HUES48 (cell line): ENCODE data around the gene UXS1.
"Not testable (repeated sequence)": the region's sequence is repeated elsewhere in the genome, so short reads cannot be mapped to it uniquely, and the experiment has no call there.

Experiments used
- H3K27ac ChIP-seq: one replicate; pipeline ENCODE4 v1.7.0; 2013; ENCODE audit warnings: low read depth, low read length, inconsistent platforms
- H3K27me3 ChIP-seq: 2 replicates; pipeline ENCODE4 v1.6.1; 2013; ENCODE audit warnings: mild to moderate bottlenecking, low read length; ENCODE audit not compliant: control insufficient read depth, insufficient read depth
- H3K36me3 ChIP-seq: 2 replicates; pipeline ENCODE4 v1.6.1; 2013; ENCODE audit warnings: low read length; ENCODE audit not compliant: control insufficient read depth, insufficient read depth
- H3K4me1 ChIP-seq: 2 replicates; pipeline ENCODE4 v1.6.1; 2013; ENCODE audit warnings: mild to moderate bottlenecking, low read length; ENCODE audit not compliant: control insufficient read depth, insufficient read depth
- H3K4me3 ChIP-seq: 2 replicates; pipeline ENCODE4 v1.5.1; 2013; ENCODE audit warnings: mild to moderate bottlenecking, low read depth, low read length
- H3K9ac ChIP-seq: 2 replicates; pipeline ENCODE4 v1.6.1; 2013; ENCODE audit warnings: mild to moderate bottlenecking, low read depth, low read length, moderate library complexity
- H3K9me3 ChIP-seq: 2 replicates; pipeline ENCODE4 v1.6.1; 2013; ENCODE audit warnings: low read length; ENCODE audit not compliant: control insufficient read depth, insufficient read depth

The UXS1 gene

GRCh38 chr2:106193977-106194778, at the start of gene UXS1:
Gene UXS1 (minus strand): TSS chr2:106194301. CDS start chr2:106194241, 60 bp downstream.
- no peaks in the 10 kb centered on the region for H3K9me3 ChIP-seq
- peaks cover 37% of the 10 kb centered on the region for H3K4me1 ChIP-seq
- no peaks in the 10 kb centered on the region for H3K27me3 ChIP-seq
- peak within 1 kb of the TSS; percentile 79 for H3K27ac ChIP-seq
- peak within 1 kb of the TSS; percentile 60 for H3K9ac ChIP-seq
- peaks cover 7% of the 10 kb centered on the region; the same call in 1 of the 2 replicates for H3K36me3 ChIP-seq
- H3K4me3 ChIP-seq = peak within 1 kb of the TSS; percentile 86

DNA sequence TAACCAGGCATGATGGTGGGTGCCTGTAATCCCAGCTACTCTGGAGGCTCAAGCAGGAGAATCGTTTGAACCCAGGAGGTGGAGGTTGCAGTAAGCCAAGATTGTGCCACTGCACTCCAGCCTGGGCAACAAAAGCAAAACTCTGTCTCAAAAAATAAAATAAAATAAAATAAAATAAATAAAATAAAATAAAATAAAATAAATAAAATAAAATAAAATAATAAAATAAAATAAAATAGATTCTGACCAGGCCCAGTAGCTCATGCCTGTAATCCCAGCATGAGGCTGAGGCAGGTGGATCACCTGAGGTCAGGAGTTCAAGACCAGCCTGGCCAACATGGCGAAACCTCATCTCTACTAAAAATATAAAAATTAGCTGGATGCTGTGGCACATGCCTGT, 45.4 kb upstream of the UXS1 start:
- not testable (repeated sequence) for H3K4me1 ChIP-seq, H3K27me3 ChIP-seq, H3K4me3 ChIP-seq, H3K36me3 ChIP-seq, H3K27ac ChIP-seq, H3K9ac ChIP-seq
- H3K9me3 ChIP-seq = peaks cover 20% of the 10 kb centered on the region

DNA sequence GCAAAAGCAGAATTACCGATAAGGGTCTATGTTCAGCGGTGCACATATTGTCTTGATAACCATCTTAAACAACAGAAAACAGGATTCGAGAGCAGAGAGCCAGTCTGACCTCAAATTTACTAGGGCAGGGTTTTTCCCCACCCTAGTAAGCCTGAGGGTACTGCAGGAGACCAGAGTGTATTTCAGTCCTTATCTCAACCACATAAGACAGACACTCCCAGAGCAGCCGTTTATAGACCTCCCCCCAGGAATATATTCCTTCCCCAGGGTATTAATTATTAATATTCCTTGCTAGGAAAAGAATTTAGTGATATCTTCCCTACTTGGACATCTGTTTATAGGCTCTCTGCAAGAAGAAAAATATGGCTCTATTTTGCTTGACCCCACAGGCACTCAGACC, 41.3 kb upstream of the UXS1 start:
- H3K4me3 ChIP-seq, H3K9ac ChIP-seq, H3K4me1 ChIP-seq, H3K27me3 ChIP-seq, H3K36me3 ChIP-seq, H3K27ac ChIP-seq: not testable (repeated sequence)
- peaks cover 28% of the 10 kb centered on the region for H3K9me3 ChIP-seq

DNA sequence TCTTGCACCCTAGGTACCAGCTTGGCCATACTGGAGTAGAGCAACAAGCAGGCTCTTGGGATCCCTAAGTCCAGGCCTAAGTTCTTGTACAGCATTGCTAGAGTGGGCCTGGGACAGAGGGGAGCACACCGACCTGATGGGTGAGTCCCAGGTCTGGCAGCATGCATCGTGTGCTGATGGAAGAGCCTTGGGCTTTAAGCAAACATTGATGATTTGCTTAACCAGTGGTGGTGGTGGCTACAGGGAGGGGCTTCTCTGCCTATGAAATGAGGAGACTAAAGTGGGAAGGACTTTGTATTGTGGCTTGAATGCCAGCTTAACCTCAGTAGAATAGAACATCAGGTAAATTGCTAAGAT, 39.2 kb upstream of the UXS1 start:
- Histone ChIP-seq H3K27ac (no peak overlapping the region), H3K9ac (no peak overlapping the region), H3K36me3 (no peaks in the 10 kb centered on the region), H3K4me1 (no peaks in the 10 kb centered on the region), H3K9me3 (peaks cover 28% of the 10 kb centered on the region), H3K4me3 (no peak overlapping the region), H3K27me3 (no peaks in the 10 kb centered on the region)

DNA sequence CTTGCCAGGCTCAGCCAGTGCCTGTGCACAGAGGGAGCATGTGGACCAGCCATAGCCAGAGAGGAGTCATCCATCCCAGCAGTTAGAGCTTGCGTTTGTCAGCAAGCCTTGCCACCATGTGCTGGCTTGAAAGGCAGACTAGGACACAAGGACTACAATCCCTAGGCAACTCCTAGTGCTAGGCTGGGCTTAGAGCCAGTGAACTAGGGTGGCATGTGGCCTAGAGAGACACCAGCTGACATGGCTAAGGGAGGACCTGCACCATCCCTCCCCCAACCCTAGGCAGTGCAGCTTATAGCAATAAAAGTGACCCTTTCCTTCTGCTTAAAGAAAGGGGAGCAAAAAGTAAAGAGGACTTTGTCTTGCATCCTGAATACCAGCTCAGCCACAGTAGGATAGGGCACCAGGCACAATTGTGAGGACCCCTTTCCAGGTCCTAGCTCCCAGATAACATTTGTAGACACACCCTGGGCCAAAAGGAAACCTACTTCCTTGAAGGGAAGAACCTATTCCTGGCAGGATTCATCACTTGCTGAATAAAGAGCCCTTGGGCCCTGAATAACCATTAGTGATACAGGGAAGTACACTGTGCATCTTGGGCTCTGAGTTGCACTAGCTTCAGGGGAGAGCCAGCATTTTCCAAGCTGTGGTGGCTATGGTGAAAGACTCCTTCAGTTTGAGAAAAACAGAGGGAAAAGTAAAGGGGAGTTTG, 38.7 kb upstream of the UXS1 start:
- H3K27me3 ChIP-seq = no peaks in the 10 kb centered on the region
- no peak overlapping the region for H3K9ac ChIP-seq
- H3K9me3 ChIP-seq = peaks cover 28% of the 10 kb centered on the region
- no peak overlapping the region for H3K4me3 ChIP-seq
- no peaks in the 10 kb centered on the region for H3K36me3 ChIP-seq
- H3K4me1 ChIP-seq = no peaks in the 10 kb centered on the region
- H3K27ac ChIP-seq = no peak overlapping the region

- Histone ChIP-seq H3K4me1 (no peaks in the 10 kb centered on the region; the same call in 1 of the 2 replicates), H3K9ac (no peak overlapping the region), H3K4me3 (no peak overlapping the region), H3K9me3 (no peaks in the 10 kb centered on the region), H3K27me3 (no peaks in the 10 kb centered on the region), H3K36me3 (no peaks in the 10 kb centered on the region), H3K27ac (no peak overlapping the region)
Observed at GRCh38 chr2:106223347-106223746, 29.2 kb upstream of the UXS1 start.

DNA sequence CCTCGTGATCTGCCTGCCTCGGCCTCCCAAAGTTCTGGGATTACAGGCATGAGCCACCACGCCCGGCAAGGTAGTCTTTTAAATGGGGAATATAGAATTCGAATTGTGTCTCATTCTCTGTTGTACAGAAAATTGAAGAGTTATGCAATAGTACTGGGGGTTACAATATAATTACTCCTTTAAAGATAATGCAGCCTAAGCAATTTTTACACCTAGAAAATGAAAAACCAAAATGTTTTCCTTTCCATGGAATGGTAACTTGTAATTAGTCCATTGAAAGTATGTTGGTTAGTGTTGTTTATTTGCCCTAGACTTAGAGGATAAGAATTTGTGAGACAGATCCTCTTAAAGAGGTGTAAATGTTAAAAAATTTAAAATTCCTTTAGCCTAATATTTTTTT, 28.0 kb upstream of the UXS1 start:
- H3K36me3 ChIP-seq, H3K4me1 ChIP-seq, H3K9me3 ChIP-seq: not testable (repeated sequence)

GRCh38 chr2:106219813-106220212, 25.7 kb upstream of the UXS1 start:
- Histone ChIP-seq H3K27ac (no peak overlapping the region), H3K9ac (no peak overlapping the region), H3K4me1 (no peaks in the 10 kb centered on the region; the same call in 1 of the 2 replicates), H3K9me3 (no peaks in the 10 kb centered on the region), H3K36me3 (no peaks in the 10 kb centered on the region), H3K27me3 (no peaks in the 10 kb centered on the region), H3K4me3 (no peak overlapping the region)

More for the DNA sequence above, 28.0 kb upstream of the UXS1 start:
- H3K4me3 ChIP-seq, H3K27ac ChIP-seq, H3K9ac ChIP-seq, H3K27me3 ChIP-seq: not testable (repeated sequence)

DNA sequence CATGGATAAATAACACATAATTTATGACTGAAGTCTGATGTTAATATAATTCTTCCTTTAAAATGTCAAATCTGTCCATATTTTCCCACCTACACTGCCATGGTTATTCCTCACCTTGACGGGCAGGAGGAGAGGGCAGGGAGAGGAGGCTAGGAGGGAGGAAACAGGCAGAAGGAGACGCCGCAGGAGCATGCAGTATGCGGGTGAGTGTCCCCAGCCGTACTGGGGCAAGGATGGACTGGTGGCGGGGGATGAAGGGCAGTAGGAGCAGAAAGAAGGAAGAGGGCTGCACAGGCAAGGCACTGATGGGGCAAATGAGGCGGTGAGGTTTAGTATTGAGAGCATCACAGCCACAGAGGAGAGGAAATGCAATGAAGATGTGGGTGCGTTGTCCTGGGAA, 25.1 kb upstream of the UXS1 start:
- H3K9me3 ChIP-seq, H3K4me3 ChIP-seq, H3K9ac ChIP-seq, H3K27me3 ChIP-seq, H3K4me1 ChIP-seq, H3K27ac ChIP-seq, H3K36me3 ChIP-seq: not testable (repeated sequence)

DNA sequence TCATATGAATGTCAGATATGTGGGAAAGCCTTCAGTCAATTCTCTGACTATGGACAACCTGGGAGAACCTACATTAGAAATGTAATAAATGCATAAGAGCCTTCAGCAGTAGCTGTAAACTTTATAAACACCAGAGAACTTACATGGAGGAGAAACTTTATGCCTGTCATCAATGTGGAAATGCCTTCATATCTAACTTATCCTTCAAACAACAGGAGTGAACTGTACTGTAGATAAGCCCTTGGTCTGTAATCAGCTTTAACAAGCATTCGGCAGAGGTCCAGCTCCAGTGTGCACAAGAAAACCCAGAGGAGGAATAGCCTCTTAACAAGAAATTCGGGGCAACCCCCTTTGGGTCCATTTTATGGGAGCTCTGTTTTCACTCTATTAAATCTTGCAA, 14.8 kb upstream of the UXS1 start:
- no peaks in the 10 kb centered on the region for H3K4me1 ChIP-seq
- H3K9me3 ChIP-seq = no peaks in the 10 kb centered on the region
- H3K27me3 ChIP-seq = no peaks in the 10 kb centered on the region
- no peaks in the 10 kb centered on the region for H3K36me3 ChIP-seq
- H3K4me3 ChIP-seq = no peak overlapping the region
- no peak overlapping the region for H3K9ac ChIP-seq
- no peak overlapping the region for H3K27ac ChIP-seq

- no peaks in the 10 kb centered on the region for H3K27me3 ChIP-seq
- no peaks in the 10 kb centered on the region for H3K9me3 ChIP-seq
- no peak overlapping the region for H3K4me3 ChIP-seq
- no peaks in the 10 kb centered on the region for H3K4me1 ChIP-seq
- no peak overlapping the region for H3K9ac ChIP-seq
- no peaks in the 10 kb centered on the region for H3K36me3 ChIP-seq
- H3K27ac ChIP-seq = no peak overlapping the region
Observed at GRCh38 chr2:106208399-106208798, 14.3 kb upstream of the UXS1 start.
